Heart left ventricle (tissue), 16 donors: ENCODE data around the gene CALCOCO1. TPM values are rescaled to one million over a fixed set of nuclear protein-coding genes. Genes with fewer than 3 reads are reported as not detected.

Experiments used
- ATAC-seq, 4 donors: fragments of 200-7000 bp; cut with Tn5 transposase; one replicate each; pipeline ENCODE4 v1.9.1; 2020 to 2022; ENCODE audit warnings: moderate library complexity in 4 of 4, mild to moderate bottlenecking in 3 of 4, moderate number of reproducible peaks in 1 of 4
- DNase-seq, 5 donors: peaks; one replicate each; pipeline ENCODE4 v3.0.0-alpha.2; 2020
- H3K27ac ChIP-seq, 12 donors: fragments of 200-600 bp; sonication (generic) in 4 of 12; one replicate each; pipeline versions ENCODE4 v1.5.0 to v1.8.0; 2016 to 2022; ENCODE audit warnings: mild to moderate bottlenecking in 2 of 12
- H3K27me3 ChIP-seq, 9 donors: fragments of 200-600 bp; sonication (generic) in 2 of 9; one replicate each; pipeline versions ENCODE4 v1.5.1 to v1.8.0; 2016 to 2022; ENCODE audit warnings: mild to moderate bottlenecking in 3 of 9
- H3K36me3 ChIP-seq, 9 donors: fragments of 200-600 bp; sonication (generic) in 2 of 9; one replicate each; pipeline versions ENCODE4 v1.5.0 to v1.8.0; 2018 to 2022; ENCODE audit warnings: mild to moderate bottlenecking in 2 of 9
- H3K4me1 ChIP-seq, 12 donors: fragments of 200-600 bp; sonication (generic) in 4 of 12; one replicate each; pipeline versions ENCODE4 v1.5.0 to v1.8.0; 2016 to 2022; ENCODE audit warnings: mild to moderate bottlenecking in 3 of 12
- H3K4me3 ChIP-seq, 12 donors: fragments of 200-600 bp; sonication (generic) in 4 of 12; one replicate each; pipeline versions ENCODE4 v1.5.0 to v1.8.0; 2017 to 2022; ENCODE audit warnings: mild to moderate bottlenecking in 9 of 12, moderate library complexity in 4 of 12
- H3K9me3 ChIP-seq, 12 donors: fragments of 200-600 bp; sonication (generic) in 4 of 12; one replicate each; pipeline versions ENCODE4 v1.5.0 to v1.8.0; 2016 to 2022; ENCODE audit warnings: mild to moderate bottlenecking in 1 of 12
- POLR2A ChIP-seq, 2 donors: fragments of 450-650 bp; IDR thresholded peaks; one replicate each; pipeline ENCODE4 v1.6.1; 2017; ENCODE audit warnings: antibody characterized with exemption in 2 of 2, mild to moderate bottlenecking in 2 of 2, moderate library complexity in 2 of 2
- WGBS, 4 donors: extraction: QIAGEN DNeasy Blood & Tissue Kit in 2 of 4; methylation state at CpG; one replicate each; pipeline versions ENCODE4 v1.1.5 to v1.1.7; 2013 to 2018; 5-methylcytosine and 5-hydroxymethylcytosine counted together
- intact Hi-C, 10 donors: fragments of 100-400 bp; cut with DNase I; formaldehyde crosslinking; loops; one replicate each; pipeline versions ENCODE4 v1.11.1 to v1.14.2; 2022
- polyA plus RNA-seq, 2 donors: library from polyadenylated mRNA; stranded (reverse); fragments of 200-250 nt; gene quantifications; one replicate each; pipeline ENCODE4 v1.2.3, GENCODE V29; 2013
- total RNA-seq, 9 donors: library from RNA; depleted of rRNA in 2 of 9; stranded (reverse); fragments of >200 nt in 2 of 9; fragmentation: NEBNext Ultra II Directional in 3 of 9; extraction: Animal tissue kit (Norgen Biotek cat#: 25700) in 3 of 9; gene quantifications; one replicate each; pipeline versions ENCODE4 v1.1.0 to v1.2.4, GENCODE V29; 2016 to 2023
- TF ChIP-seq, protein P1 (sequence below), 12 donors: fragments of 200-600 bp; sonication (generic) in 4 of 12; IDR thresholded peaks; one replicate each; pipeline versions ENCODE4 v1.5.0 to v1.8.0; 2018 to 2022; ENCODE audit warnings: antibody characterized with exemption in 12 of 12, mild to moderate bottlenecking in 5 of 12
- donor health status: ischemic (EF 13 %, LVEDD 7.1; RV severe dilation, severe dysfunction).
- donor health status: healthy with polysubstance abuse.
- donor health status: DM: no; HTN: yes; CAD: no.
- donor health status: DM: no; HTN: no; CAD: no.
- donor health status: ischemic (EF 25% LVEDD 6.9; RV normal size, moderate dysfunction).
- donor health status: ischemic (EF 25% LVEDD 5.7; RV mildly dilated, moderate dysfunction).
- donor health status: healthy.
- donor health status: DM: yes; HTN: yes; CAD: no.
- donor health status: ischemic (EF 35%, LVEDD 5.7; RV mildly dilated, moderate dysfunction).
- donor health status: nonischemic (EF 11% LVEDD 7.7; RV severe dilation, severe dysfunction).
- donor health status: DM: yes; HTN: yes; CAD: no.
- donor health status: PGD.
- donor health status: ischemic (EF 29% LVEDD 5.4; RV normal size, mild dysfunction).
- donor health status: nonischemic (EF 23%, LVEDD 6.1; RV moderate dilation, normal function).

Gene CALCOCO1
- total and polyA plus RNA-seq, 11 donors, result 86.7 to 352 (median 197) TPM

- Histone ChIP-seq H3K9me3 (no peaks in the 10 kb centered on the region), H3K27me3 (peaks cover 0 to 66% (median 18%) of the 10 kb centered on the region in 9 donors), H3K4me3 (no peak overlapping the region), H3K4me1 (peaks cover 0 to 38% (median 20%) of the 10 kb centered on the region in 12 donors), H3K36me3 (no peaks in the 10 kb centered on the region), H3K27ac (no peak overlapping the region)
- TF ChIP-seq, protein P1, sequence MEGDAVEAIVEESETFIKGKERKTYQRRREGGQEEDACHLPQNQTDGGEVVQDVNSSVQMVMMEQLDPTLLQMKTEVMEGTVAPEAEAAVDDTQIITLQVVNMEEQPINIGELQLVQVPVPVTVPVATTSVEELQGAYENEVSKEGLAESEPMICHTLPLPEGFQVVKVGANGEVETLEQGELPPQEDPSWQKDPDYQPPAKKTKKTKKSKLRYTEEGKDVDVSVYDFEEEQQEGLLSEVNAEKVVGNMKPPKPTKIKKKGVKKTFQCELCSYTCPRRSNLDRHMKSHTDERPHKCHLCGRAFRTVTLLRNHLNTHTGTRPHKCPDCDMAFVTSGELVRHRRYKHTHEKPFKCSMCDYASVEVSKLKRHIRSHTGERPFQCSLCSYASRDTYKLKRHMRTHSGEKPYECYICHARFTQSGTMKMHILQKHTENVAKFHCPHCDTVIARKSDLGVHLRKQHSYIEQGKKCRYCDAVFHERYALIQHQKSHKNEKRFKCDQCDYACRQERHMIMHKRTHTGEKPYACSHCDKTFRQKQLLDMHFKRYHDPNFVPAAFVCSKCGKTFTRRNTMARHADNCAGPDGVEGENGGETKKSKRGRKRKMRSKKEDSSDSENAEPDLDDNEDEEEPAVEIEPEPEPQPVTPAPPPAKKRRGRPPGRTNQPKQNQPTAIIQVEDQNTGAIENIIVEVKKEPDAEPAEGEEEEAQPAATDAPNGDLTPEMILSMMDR (IDR thresholded peaks at IDR 0.05), result no peak
- no peak for TF ChIP-seq POLR2A (IDR thresholded peaks at IDR 0.05)
- 80 to 94% (median 92%) methylated on average over 3 of the region's 3 CpGs for WGBS, 4 donors
- intact Hi-C loops, result loop anchor here in 2 of 10 donors (10.0 kb wide), 2 partner anchors 442 to 452 kb away; no protein-coding TSS in a partner anchor
- DNase-seq (no peak), ATAC-seq (no peak)
Observed at GRCh38 chr12:53752621-53753020, 25.4 kb upstream of the CALCOCO1 start.

DNA sequence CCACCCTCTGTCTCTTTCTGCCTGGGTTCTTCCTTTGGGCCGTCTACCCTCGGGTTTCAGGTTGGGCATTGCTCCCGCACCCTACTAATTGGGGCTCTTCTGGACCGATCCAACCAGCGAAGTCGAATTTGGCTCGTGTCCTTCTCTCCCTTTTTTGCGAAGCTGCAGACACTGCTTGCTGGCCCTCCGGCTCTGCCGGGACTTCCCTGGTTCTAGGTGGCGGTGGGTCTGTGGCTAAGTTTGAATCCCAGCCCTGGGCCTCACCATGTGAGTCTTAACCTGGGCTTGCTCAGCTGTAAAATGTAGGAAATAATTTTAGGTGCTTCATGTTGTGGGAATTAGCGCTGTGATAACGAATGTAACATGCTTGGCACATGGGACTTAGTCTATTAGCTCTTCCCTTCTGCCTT is 24.9 kb upstream of the CALCOCO1 start:
- H3K4me1 ChIP-seq, result peaks cover 0 to 34% (median 20%) of the 10 kb centered on the region in 12 donors
- H3K27me3 ChIP-seq, result peaks cover 0 to 66% (median 14%) of the 10 kb centered on the region in 9 donors
- H3K9me3 ChIP-seq, result no peaks in the 10 kb centered on the region
- intact Hi-C loops, result loop anchor here in 2 of 10 donors (10.0 kb wide), 2 partner anchors 443 to 453 kb away; no protein-coding TSS in a partner anchor
- 48 to 57% (median 54%) methylated on average over 13 of the region's 13 CpGs for WGBS, 4 donors
- no peaks in the 10 kb centered on the region for H3K36me3 ChIP-seq
- DNase-seq, result no peak
- H3K27ac ChIP-seq, result peak overlapping the region in 7 of 12 donors; percentile 3 to 73 (median 56)
- H3K4me3 ChIP-seq, result peak overlapping the region in 10 of 12 donors; percentile 48 to 72 (median 62)
- TF ChIP-seq, protein P1 (IDR thresholded peaks at IDR 0.05), result no peak
- no peak for TF ChIP-seq POLR2A (IDR thresholded peaks at IDR 0.05)
- no peak for ATAC-seq

DNA sequence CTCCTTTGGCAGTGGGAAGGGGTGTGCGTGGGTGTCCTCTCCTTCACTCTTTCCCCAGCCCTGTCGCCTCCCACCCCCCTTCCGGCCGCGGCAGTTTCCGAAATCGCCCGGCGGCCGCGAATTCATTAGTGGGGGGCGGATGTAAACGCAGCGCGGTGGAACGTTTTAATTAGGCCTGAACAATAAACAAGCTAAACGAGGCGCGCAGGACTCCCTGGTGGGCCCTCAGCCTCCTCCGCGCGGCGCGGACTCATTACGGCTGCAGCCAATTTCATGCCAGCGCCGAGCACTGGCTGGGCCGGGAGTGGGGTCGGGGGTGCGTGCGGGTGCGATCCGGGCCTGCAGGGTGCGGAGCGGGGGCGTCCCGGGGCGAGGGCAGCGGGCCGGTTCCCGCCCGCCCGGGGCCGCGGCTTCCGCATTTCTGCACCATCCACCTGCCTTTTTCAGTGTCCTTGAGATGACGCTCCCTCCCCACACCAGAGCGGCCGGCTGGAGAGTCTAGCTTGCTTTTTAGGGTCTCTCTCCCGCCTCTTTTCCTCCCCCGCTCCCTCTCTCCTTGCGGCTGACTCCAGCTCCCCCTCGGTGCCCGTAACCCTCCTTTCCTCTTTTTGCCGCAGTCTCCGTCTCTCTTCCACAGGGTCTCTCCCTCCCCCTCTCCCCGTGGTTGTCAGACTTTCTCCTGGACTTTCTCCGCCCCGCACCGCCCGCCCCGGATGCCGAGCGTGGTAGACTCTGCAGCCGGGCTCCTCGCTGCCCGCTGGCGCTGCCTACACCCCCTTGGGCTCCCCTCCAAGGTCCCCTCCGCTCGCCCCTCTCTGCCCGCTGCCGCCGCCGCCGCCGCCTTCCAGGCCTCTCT is 24.3 kb upstream of the CALCOCO1 start, which contains the start of gene CISTR:
Gene CISTR, minus strand, starts transcription at position 644 of the 856 bp plus-strand sequence.
- ATAC-seq, result peak; percentile 3 to 43 (median 29)
- DNase-seq, result peak in 3 of 5 donors; percentile 28 to 54 (median 29)
- Histone ChIP-seq H3K36me3 (no peaks in the 10 kb centered on the region), H3K27me3 (peaks cover 0 to 71% (median 14%) of the 10 kb centered on the region in 9 donors), H3K27ac (peak within 1 kb of the TSS in 11 of 12 donors; percentile 3 to 73 (median 56)), H3K9me3 (no peaks in the 10 kb centered on the region), H3K4me1 (peaks cover 0 to 33% (median 18%) of the 10 kb centered on the region in 12 donors), H3K4me3 (peak within 1 kb of the TSS; percentile 48 to 72 (median 62))
- TF ChIP-seq, protein P1 (IDR thresholded peaks at IDR 0.05), result no peak
- TF ChIP-seq POLR2A (IDR thresholded peaks at IDR 0.05), result no peak
- 2 to 6% (median 3%) methylated on average over 53 to 76 of the region's 76 CpGs for WGBS, 4 donors
- intact Hi-C loops, result loop anchor here in 2 of 10 donors (10.0 kb wide), 2 partner anchors 443 to 453 kb away; no protein-coding TSS in a partner anchor
